GM21786 (cell line): ENCODE data around the gene RBM12.
"Not testable (repeated sequence)": the region's sequence is repeated elsewhere in the genome, so short reads cannot be mapped to it uniquely, and the experiment has no call there.

Experiments
- ATAC-seq: cut with Tn5 transposase; IDR thresholded peaks from one replicate; pipeline ENCODE4 v1.9.1; 2021; ENCODE audit not compliant: unreplicated experiment

The RBM12 gene

GRCh38 chr20:35699127-35699956 is 34.6 kb upstream of the RBM12 start, which contains the start of the genes NFS1 and ROMO1:
NFS1 (minus strand) TSS chr20:35699352; CDS start chr20:35699288, 64 bp downstream.
ROMO1 (plus strand) TSS chr20:35699405; CDS start chr20:35699633, 228 bp downstream.
- ATAC-seq: peak; percentile 79

- peak; percentile 18 for ATAC-seq
Measured at GRCh38 chr20:35698298-35699126, 33.8 kb upstream of the RBM12 start.

GRCh38 chr20:35697696-35698297 is 33.1 kb upstream of the RBM12 start:
- no peak for ATAC-seq

GRCh38 chr20:35695978-35696377 is 31.3 kb upstream of the RBM12 start:
- no peak for ATAC-seq

GRCh38 chr20:35695245-35695749 is 30.6 kb upstream of the RBM12 start:
- ATAC-seq: no peak

- no peak for ATAC-seq
Measured at GRCh38 chr20:35690265-35690664, 25.6 kb upstream of the RBM12 start.

GRCh38 chr20:35686872-35687271 is 22.2 kb upstream of the RBM12 start:
- ATAC-seq: not testable (repeated sequence)

DNA sequence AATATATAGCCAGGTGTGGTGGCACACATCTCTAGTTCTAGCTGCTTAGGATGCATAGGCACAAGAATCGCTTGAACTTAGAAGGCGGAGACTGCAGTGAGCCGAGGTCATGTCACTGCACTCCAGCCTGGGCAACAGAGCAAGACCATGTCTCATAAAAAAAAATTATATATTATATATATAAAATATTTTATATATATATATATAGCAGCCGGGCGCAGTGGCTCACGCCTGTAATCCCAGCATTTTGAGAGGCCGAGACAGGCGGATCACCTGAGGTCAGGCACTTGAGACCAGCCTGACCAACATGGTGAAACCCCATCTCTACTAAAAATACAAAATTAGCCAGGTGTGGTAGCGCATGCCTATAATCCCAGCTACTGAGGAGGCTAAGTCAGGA is 20.7 kb upstream of the RBM12 start:
- ATAC-seq: not testable (repeated sequence)

DNA sequence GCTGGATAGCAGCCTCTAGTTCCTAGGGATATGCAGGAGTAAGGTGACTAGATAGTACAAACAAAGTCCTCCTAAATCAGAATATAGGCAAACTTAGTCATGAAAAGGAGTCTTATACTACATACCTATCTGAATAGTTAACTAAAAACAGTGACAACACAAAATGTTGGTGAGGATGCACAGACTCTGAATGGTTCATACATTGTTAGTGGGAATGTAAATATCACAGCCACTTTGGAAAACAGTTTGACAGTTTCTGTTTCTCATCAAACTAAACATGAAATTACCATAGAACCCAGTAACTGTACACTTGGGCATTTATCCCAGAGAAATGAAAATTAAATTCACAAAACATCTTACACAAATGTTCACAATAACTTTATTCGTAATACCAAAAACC is 17.3 kb upstream of the RBM12 start:
- ATAC-seq: no peak

- no peak for ATAC-seq
Measured at GRCh38 chr20:35680452-35681183, 15.9 kb upstream of the RBM12 start.

DNA sequence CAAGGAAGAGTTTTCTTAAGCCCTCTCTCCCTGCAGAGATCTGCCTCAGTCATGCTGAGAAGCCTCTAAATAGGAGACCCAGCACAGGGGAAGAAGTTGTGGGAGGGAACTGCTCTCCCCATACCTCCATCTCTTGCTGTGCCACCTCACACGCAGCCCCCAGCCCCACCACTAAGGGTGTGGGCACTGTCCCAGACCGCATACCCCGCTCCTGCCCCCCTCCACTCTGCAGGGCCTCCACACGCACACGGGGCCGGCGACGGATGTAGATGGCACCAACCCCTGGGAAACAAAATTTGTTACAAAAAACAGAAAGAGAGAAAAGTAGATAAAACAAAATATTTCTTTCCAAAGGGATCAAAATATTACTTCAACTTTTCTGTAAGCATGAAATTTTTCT is 10.2 kb upstream of the RBM12 start:
- ATAC-seq: no peak

- no peak for ATAC-seq
Measured at GRCh38 chr20:35673884-35674283, 9.2 kb upstream of the RBM12 start.

DNA sequence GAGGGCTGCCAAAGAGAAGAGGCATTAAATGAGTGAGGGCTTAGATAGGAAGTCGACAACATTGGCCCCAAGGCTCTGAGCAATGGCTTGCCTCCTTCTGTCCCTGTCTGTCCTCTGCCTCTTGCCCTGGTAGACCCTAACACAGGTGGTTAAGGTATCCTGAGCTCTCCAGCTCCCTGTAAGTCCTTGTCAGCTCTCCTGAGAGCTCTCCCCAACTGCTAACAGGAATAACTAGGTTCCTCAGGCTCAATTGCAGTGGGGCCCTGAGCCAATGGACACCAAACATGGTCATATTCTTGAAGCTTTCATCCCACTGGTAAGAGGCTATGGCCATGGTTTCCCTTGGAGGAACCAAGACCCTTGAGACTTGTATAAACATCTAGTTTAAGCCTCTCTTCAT is 5.0 kb upstream of the RBM12 start:
- ATAC-seq: no peak

- ATAC-seq: no peak
Measured at GRCh38 chr20:35669221-35669620, 4.5 kb upstream of the RBM12 start.

DNA sequence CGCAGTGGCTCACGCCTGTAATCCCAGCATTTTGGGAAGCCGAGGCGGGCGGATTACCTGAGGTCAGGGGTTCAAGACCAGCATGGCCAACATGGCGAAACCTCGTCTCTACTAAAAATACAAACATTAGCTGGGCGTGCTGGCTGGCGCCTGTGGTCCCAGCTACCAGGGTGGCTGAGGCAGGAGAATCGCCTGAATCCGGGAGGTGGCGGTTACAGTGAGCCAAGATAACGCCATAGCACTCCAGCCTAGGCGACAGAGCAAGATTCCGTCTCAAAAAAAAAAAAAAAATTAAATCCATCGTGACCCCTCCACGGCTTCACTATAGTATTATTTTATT is 1.2 kb upstream of the RBM12 start:
- ATAC-seq: no peak

- peak; percentile 19 for ATAC-seq
Measured at GRCh38 chr20:35663516-35664465, 909 bp downstream of the RBM12 start.

DNA sequence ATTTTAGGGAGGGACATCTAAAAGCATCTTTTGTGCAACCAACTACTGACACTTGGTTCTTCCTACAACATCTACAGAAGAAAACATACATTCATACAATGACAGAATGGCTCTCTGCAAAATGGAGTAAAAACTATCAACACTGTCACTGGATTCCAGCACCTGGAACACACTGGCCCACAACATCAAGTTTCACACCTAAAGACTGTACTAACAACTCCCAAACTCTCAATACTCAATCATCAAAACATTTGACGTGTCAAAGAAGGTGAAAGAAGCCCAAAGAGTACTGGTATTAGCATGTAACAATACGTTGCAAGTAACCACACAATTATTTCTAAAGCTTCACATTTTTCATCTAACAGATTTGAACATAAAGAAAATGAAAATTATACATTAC is 2.1 kb downstream of the RBM12 start:
- ATAC-seq: no peak

DNA sequence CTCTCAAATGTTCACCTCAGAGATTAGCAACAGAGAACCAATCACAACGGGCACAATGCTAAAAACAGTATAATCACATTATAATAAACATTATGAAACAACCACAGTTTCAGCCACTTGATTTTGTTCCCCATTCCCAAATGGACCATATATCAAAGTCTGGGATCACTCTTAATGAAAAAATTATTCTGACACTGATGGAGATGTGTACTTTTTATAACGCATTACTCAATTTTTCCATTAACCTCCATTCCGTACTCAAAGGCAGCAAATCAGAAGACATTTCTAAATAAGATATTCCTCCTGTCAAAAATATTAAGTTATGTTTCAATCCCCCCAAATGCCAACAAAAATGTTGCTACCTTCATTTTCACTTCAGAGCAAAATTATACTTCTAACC is 2.8 kb downstream of the RBM12 start:
- ATAC-seq: no peak

DNA sequence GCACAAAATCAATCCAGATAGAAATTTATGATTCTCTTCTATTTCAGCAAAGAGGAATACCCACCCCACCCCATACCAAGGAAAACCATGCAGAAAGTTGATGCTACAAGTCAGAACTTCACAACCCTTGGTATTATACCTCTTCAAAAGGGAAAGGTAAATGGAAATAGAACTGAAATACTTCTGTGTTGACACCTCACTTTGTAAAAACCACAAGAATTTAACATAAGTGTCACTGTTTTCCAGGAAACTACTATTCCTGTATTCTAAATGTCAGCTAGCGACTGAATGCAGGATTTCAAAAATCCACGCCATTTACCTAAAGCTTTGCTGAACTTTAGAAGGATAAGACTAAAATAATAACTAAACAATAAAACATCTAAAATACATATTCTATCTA is 3.6 kb downstream of the RBM12 start:
- no peak for ATAC-seq
